Kidney (tissue), 14 donors: ENCODE measurements around the gene HOXB2. TPM values are rescaled to one million over a fixed set of nuclear protein-coding genes. Genes with fewer than 3 reads are reported as not detected.
A peak's percentile ranks its signal among the peaks of the same experiment; 100 is the strongest.

Experiments used
- DNase-seq, 5 donors: peaks; one replicate each; pipeline ENCODE4 v3.0.0-alpha.2; 2013 to 2020
- FAIRE-seq: peaks from 2 replicates; lab custom pipeline; 2012; peaks lifted over from hg19 to GRCh38; lab: Jason Lieb, UNC
- H3K27ac ChIP-seq, 2 donors: one replicate each; pipeline ENCODE4 v1.7.0; 2013; ENCODE audit warnings: low read depth in 2 of 2, low read length in 2 of 2, inconsistent platforms in 1 of 2
- H3K27me3 ChIP-seq: one replicate; pipeline ENCODE4 v1.7.1; 2013; ENCODE audit warnings: low read length, inconsistent platforms; ENCODE audit not compliant: control insufficient read depth, insufficient read depth
- H3K36me3 ChIP-seq, 3 donors: one replicate each; pipeline versions ENCODE4 v1.7.0 to v1.7.1; 2013; ENCODE audit warnings: low read length in 3 of 3, control low read depth in 1 of 3, inconsistent platforms in 1 of 3; ENCODE audit not compliant: insufficient read depth in 3 of 3, control insufficient read depth in 2 of 3
- H3K4me1 ChIP-seq, 3 donors: one replicate each; pipeline versions ENCODE4 v1.7.0 to v1.7.1; 2013; ENCODE audit warnings: low read length in 3 of 3, inconsistent platforms in 1 of 3, low read depth in 1 of 3; ENCODE audit not compliant: control insufficient read depth in 2 of 3, insufficient read depth in 2 of 3
- H3K4me3 ChIP-seq, 3 donors: one replicate each; pipeline versions ENCODE4 v1.7.0 to v1.8.1; 2013; ENCODE audit warnings: low read length in 3 of 3, control low read depth in 1 of 3, inconsistent platforms in 1 of 3
- H3K9ac ChIP-seq, 3 donors: one replicate each; pipeline versions ENCODE4 v1.7.0 to v1.7.1; 2013; ENCODE audit warnings: low read length in 3 of 3, control low read depth in 1 of 3, inconsistent platforms in 1 of 3
- H3K9me3 ChIP-seq, 3 donors: one replicate each; pipeline versions ENCODE4 v1.7.0 to v1.7.1; 2013; ENCODE audit warnings: low read length in 3 of 3, control low read depth in 1 of 3, inconsistent platforms in 1 of 3; ENCODE audit not compliant: control insufficient read depth in 2 of 3, insufficient read depth in 1 of 3
- intact Hi-C: fragments of 100-400 bp; cut with DNase I; formaldehyde crosslinking; loops from one replicate; pipeline ENCODE4 v1.11.1; 2022
- polyA plus RNA-seq: library from polyadenylated mRNA; stranded (reverse); fragments of 350-450 nt; fragmentation: Illumina TruSeq; extraction: RNeasy Lipid Tissue Mini Kit (QIAGEN cat#74804); gene quantifications from one replicate; pipeline ENCODE4 v1.2.3, GENCODE V29; 2014; ENCODE audit warnings: low read depth, low replicate concordance; ENCODE audit not compliant: insufficient read depth
- total RNA-seq: library from RNA; stranded (reverse); fragmentation: NEBNext Ultra II Directional; extraction: Animal tissue kit (Norgen Biotek cat#: 25700); gene quantifications from one replicate; pipeline ENCODE4 v1.2.1, GENCODE V29; 2021
- TF ChIP-seq, protein P1 (sequence below): IDR thresholded peaks from 3 replicates; pipeline ENCODE4 v1.5.1; 2012; ENCODE audit warnings: mild to moderate bottlenecking, moderate library complexity, borderline replicate concordance; ENCODE audit not compliant: insufficient read depth; ENCODE audit errors: extremely low read depth
- donor health status: control.
- donor health status: control.
- donor health status: control.
- donor health status: control.
- donor health status: control.
- donor health status: DM: yes; HTN: yes; CAD: no.
- donor health status: Normal renal cell carcinoma (clear cell type).

Gene HOXB2
- total and polyA plus RNA-seq, 2 donors from 2014 or later, result 30.7 to 61.9 TPM

DNA sequence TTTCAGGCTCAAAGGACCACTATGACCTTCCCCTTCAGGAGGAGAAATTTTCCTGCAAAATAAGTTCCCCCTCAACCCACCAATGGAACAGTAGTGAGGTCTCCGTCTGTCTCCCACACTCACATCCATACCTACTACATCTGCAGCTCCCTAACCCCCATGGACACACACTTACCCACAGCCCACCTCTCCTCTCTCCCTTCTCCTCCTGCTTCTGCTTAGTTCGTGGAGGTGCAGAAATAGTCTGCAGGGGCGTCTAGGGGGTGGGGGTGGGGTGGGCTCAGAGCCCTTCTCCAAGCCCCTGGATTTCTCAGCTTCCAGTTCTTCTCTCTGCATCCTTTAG is 24.3 kb upstream of the HOXB2 start:
- H3K9ac ChIP-seq, result peak overlapping the region in 2 of 3 donors; percentile 26 to 70
- peak overlapping the region in 1 of 3 donors; percentile 51 for H3K4me3 ChIP-seq
- peak overlapping the region; percentile 18 to 81 for H3K27ac ChIP-seq
- no peaks in the 10 kb centered on the region for H3K27me3 ChIP-seq
- no peak for FAIRE-seq
- intact Hi-C loops, result no loop called here
- no peak for DNase-seq
- peaks cover 2 to 5% (median 2%) of the 10 kb centered on the region in 3 donors for H3K36me3 ChIP-seq
- peaks cover 25 to 40% (median 38%) of the 10 kb centered on the region in 3 donors for H3K4me1 ChIP-seq
- TF ChIP-seq, protein P1, sequence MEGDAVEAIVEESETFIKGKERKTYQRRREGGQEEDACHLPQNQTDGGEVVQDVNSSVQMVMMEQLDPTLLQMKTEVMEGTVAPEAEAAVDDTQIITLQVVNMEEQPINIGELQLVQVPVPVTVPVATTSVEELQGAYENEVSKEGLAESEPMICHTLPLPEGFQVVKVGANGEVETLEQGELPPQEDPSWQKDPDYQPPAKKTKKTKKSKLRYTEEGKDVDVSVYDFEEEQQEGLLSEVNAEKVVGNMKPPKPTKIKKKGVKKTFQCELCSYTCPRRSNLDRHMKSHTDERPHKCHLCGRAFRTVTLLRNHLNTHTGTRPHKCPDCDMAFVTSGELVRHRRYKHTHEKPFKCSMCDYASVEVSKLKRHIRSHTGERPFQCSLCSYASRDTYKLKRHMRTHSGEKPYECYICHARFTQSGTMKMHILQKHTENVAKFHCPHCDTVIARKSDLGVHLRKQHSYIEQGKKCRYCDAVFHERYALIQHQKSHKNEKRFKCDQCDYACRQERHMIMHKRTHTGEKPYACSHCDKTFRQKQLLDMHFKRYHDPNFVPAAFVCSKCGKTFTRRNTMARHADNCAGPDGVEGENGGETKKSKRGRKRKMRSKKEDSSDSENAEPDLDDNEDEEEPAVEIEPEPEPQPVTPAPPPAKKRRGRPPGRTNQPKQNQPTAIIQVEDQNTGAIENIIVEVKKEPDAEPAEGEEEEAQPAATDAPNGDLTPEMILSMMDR, result no peak
- no peaks in the 10 kb centered on the region for H3K9me3 ChIP-seq

DNA sequence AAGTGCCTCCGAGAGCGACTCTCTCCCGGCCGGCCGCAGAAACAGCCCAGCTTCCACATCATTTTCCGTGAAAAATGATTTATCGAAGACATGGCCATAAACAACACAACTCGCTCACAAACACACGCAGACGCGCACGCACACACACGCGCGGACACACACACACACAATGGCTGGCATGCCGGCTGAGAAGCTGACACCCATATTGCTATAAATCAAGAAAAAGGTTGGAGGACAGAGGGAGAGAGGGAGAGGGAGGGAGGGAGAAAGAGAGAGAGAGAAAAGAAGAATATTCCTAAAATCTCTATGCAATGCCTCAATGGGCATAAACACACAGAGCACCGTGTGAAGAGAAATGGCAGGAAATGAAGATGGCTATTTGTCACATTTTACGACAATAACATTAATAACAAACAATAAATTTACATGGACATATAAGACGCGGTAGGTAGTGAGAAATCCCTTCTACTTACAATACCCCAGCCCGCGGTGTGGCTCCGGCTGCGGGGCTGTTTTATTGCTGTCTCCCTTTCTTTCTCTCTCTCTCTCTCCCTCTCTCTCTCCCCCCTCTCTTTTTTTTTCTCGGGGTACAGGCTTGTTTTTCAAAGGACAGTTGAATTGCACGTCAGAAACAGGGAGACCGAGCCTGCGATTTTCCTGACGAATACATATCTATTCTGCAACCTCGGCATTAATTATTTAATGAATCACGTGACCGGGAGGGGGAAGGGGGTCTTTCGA is 23.8 kb upstream of the HOXB2 start:
- no peaks in the 10 kb centered on the region for H3K9me3 ChIP-seq
- intact Hi-C loops, result no loop called here
- FAIRE-seq (no peak), DNase-seq (peak in 2 of 5 donors; percentile 73 to 75)
- H3K27ac ChIP-seq, result peak overlapping the region; percentile 18 to 33
- TF ChIP-seq, protein P1, result no peak
- H3K4me3 ChIP-seq, result peak overlapping the region; percentile 10 to 44 (median 23)
- no peaks in the 10 kb centered on the region for H3K27me3 ChIP-seq
- H3K9ac ChIP-seq, result peak overlapping the region in 2 of 3 donors; percentile 26 to 70
- H3K36me3 ChIP-seq, result peaks cover 2 to 5% (median 2%) of the 10 kb centered on the region in 3 donors
- H3K4me1 ChIP-seq, result peaks cover 25 to 40% (median 38%) of the 10 kb centered on the region in 3 donors

- intact Hi-C loops, result no loop called here
- H3K27ac ChIP-seq, result peak overlapping the region; percentile 68 to 77
Measured at GRCh38 chr17:48567646-48568354, 22.9 kb upstream of the HOXB2 start.

More at GRCh38 chr17:48567646-48568354, 22.9 kb upstream of the HOXB2 start:
- Histone ChIP-seq H3K4me3 (peak overlapping the region in 1 of 3 donors; percentile 44), H3K27me3 (no peaks in the 10 kb centered on the region), H3K9ac (peak overlapping the region in 2 of 3 donors; percentile 34 to 70), H3K36me3 (peaks cover 2 to 5% (median 2%) of the 10 kb centered on the region in 3 donors), H3K4me1 (peaks cover 28 to 45% (median 39%) of the 10 kb centered on the region in 3 donors), H3K9me3 (no peaks in the 10 kb centered on the region)
- FAIRE-seq (no peak), DNase-seq (no peak)
- TF ChIP-seq, protein P1, result no peak
